IMR-90 (cell line): Measurements from ENCODE around the gene GKN2. TPM values are rescaled to one million over a fixed set of nuclear protein-coding genes. Genes with fewer than 3 reads are reported as not detected.

ENCODE experiments used
- ATAC-seq: fragments of 200-7000 bp; cut with Tn5 transposase; 2 replicates; pipeline ENCODE4 v1.9.1; 2020; ENCODE audit warnings: low read depth, mild to moderate bottlenecking, moderate library complexity
- BruUV-seq: library from RNA; stranded (reverse); fragments of 400-500 nt; replicated peaks from 2 replicates; lab custom pipeline; 2021; lab: Mats Ljungman, UMichigan
- CTCF ChIA-PET: fragments of 300-600 bp; formaldehyde crosslinking; extraction: SDS; loops from one replicate; lab custom pipeline; 2021; ENCODE audit warnings: antibody characterized with exemption; lab: Yijun Ruan, JAX
- POLR2A ChIA-PET: fragments of 300-600 bp; sonication (Branson Sonifier 250); formaldehyde crosslinking; loops from one replicate; lab custom pipeline; 2022; ENCODE audit warnings: antibody characterized with exemption; ENCODE audit not compliant: unreplicated experiment; lab: Charles Lee
- DNase-seq: peaks from one replicate; pipeline ENCODE4 v3.0.0; 2013
- H2AFZ ChIP-seq: replicated peaks from 2 replicates; pipeline ENCODE3; 2013; ENCODE audit warnings: low read length, mild to moderate bottlenecking; ENCODE audit not compliant: poor library complexity
- H2AK5ac ChIP-seq: 2 replicates; pipeline ENCODE4 v1.6.1; 2013; ENCODE audit warnings: low read depth, low read length, inconsistent platforms
- H2AK9ac ChIP-seq: replicated peaks from 2 replicates; pipeline ENCODE3; 2013; ENCODE audit warnings: mild to moderate bottlenecking, low read depth, low read length, moderate library complexity; ENCODE audit not compliant: poor library complexity
- H2BK120ac ChIP-seq: 2 replicates; pipeline ENCODE4 v1.6.1; 2013; ENCODE audit warnings: low read depth, low read length, inconsistent platforms
- H2BK15ac ChIP-seq: 3 replicates; pipeline ENCODE4 v1.6.1; 2013; ENCODE audit warnings: low read depth, low read length, inconsistent platforms
- H2BK20ac ChIP-seq: 2 replicates; pipeline ENCODE4 v1.6.1; 2013; ENCODE audit warnings: low read depth, mild to moderate bottlenecking, inconsistent platforms, low read length, moderate library complexity
- H2BK5ac ChIP-seq: 2 replicates; pipeline ENCODE4 v1.6.1; 2013; ENCODE audit warnings: mild to moderate bottlenecking, low read depth, low read length, inconsistent platforms; ENCODE audit not compliant: poor library complexity, severe bottlenecking
- H3K14ac ChIP-seq: replicated peaks from 2 replicates; pipeline ENCODE4 v1.6.1; 2013; ENCODE audit warnings: low read depth, low read length, inconsistent platforms
- H3K18ac ChIP-seq: 2 replicates; pipeline ENCODE4 v1.6.1; 2013; ENCODE audit warnings: low read depth, low read length, control low read depth
- H3K23ac ChIP-seq: 2 replicates; pipeline ENCODE4 v1.6.1; 2013; ENCODE audit warnings: low read depth, low read length, inconsistent platforms
- H3K27ac ChIP-seq: 2 replicates; pipeline ENCODE4 v1.5.1; 2013; ENCODE audit warnings: mild to moderate bottlenecking, control low read depth, low read length; ENCODE audit not compliant: insufficient read depth
- H3K27me3 ChIP-seq: 2 replicates; pipeline ENCODE4 v1.6.1; 2013; ENCODE audit warnings: low read length; ENCODE audit not compliant: control insufficient read depth, insufficient read depth
- H3K36me3 ChIP-seq: 2 replicates; pipeline ENCODE4 v1.6.1; 2013; ENCODE audit warnings: low read length, mixed read lengths; ENCODE audit not compliant: control insufficient read depth, insufficient read depth
- H3K4ac ChIP-seq: 2 replicates; pipeline ENCODE4 v1.6.1; 2013; ENCODE audit warnings: low read depth, low read length, inconsistent platforms
- H3K4me1 ChIP-seq: 2 replicates; pipeline ENCODE4 v1.6.1; 2013; ENCODE audit warnings: low read length, mixed read lengths; ENCODE audit not compliant: control insufficient read depth, insufficient read depth
- H3K4me2 ChIP-seq: 2 replicates; pipeline ENCODE4 v1.6.1; 2013; ENCODE audit warnings: low read depth, mild to moderate bottlenecking, control low read depth, low read length, moderate library complexity
- H3K4me3 ChIP-seq: 2 replicates; pipeline ENCODE4 v1.5.1; 2013; ENCODE audit warnings: low read depth, mild to moderate bottlenecking, control low read depth, low read length, moderate library complexity; ENCODE audit not compliant: insufficient read depth
- H3K56ac ChIP-seq: 2 replicates; pipeline ENCODE4 v1.6.1; 2013; ENCODE audit warnings: low read length, inconsistent platforms; ENCODE audit not compliant: insufficient read depth; ENCODE audit errors: extremely low read depth
- H3K79me1 ChIP-seq, 2 experiments: 2 replicates each; pipeline ENCODE4 v1.6.1; 2013; ENCODE audit warnings: low read length in 2 of 2, inconsistent platforms in 1 of 2, low read depth in 1 of 2
- H3K9ac ChIP-seq: 2 replicates; pipeline ENCODE4 v1.6.1; 2013; ENCODE audit warnings: low read depth, low read length, control low read depth
- H3K9me1 ChIP-seq: 2 replicates; pipeline ENCODE4 v1.6.1; 2013; ENCODE audit warnings: low read length, inconsistent platforms; ENCODE audit not compliant: insufficient read depth
- H3K9me3 ChIP-seq: 2 replicates; pipeline ENCODE4 v1.6.1; 2013; ENCODE audit warnings: low read length; ENCODE audit not compliant: control insufficient read depth, insufficient read depth
- H4K20me1 ChIP-seq: 2 replicates; pipeline ENCODE4 v1.6.1; 2013; ENCODE audit warnings: low read length, inconsistent platforms; ENCODE audit not compliant: insufficient read depth
- H4K5ac ChIP-seq: 2 replicates; pipeline ENCODE4 v1.6.1; 2013; ENCODE audit warnings: mild to moderate bottlenecking, low read depth, low read length, control low read depth
- H4K8ac ChIP-seq, 2 experiments: 2 replicates each; pipeline ENCODE4 v1.6.1; 2013; ENCODE audit warnings: low read depth in 2 of 2, low read length in 2 of 2, control low read depth in 1 of 2, inconsistent platforms in 1 of 2
- H4K91ac ChIP-seq: 2 replicates; pipeline ENCODE4 v1.6.1; 2013; ENCODE audit warnings: low read depth, low read length, inconsistent platforms; ENCODE audit not compliant: insufficient read depth
- RFX5 ChIP-seq: IDR thresholded peaks from 2 replicates; pipeline ENCODE4 v1.8.0; 2012; ENCODE audit warnings: low read depth, mild to moderate bottlenecking, low read length, moderate library complexity
- SMC3 ChIP-seq: fragments of 150-350 bp; IDR thresholded peaks from 2 replicates; pipeline ENCODE4 v1.6.1; 2016; ENCODE audit warnings: low read depth, mild to moderate bottlenecking, antibody characterized with exemption, low read length, moderate library complexity
- USF2 ChIP-seq: fragments of 150-350 bp; IDR thresholded peaks from 2 replicates; pipeline ENCODE4 v1.6.1; 2017; ENCODE audit warnings: mild to moderate bottlenecking, antibody characterized with exemption, low read length, low read depth
- WGBS, 2 experiments: methylation state at CpG; one replicate each; pipeline versions ENCODE4 v1.1.5 to v1.1.7; 2013; ENCODE audit warnings: missing lambda C conversion rate in 2 of 2; ENCODE audit not compliant: insufficient read length in 1 of 2; ENCODE audit errors: extremely low coverage in 2 of 2; 5-methylcytosine and 5-hydroxymethylcytosine counted together
- dilution Hi-C: fragments of 300-500 bp; cut with HindIII; formaldehyde crosslinking; loops from one replicate; pipeline ENCODE4 v1.14.3; 2018; ENCODE audit warnings: low sequenced_read_pairs; ENCODE audit not compliant: unreplicated experiment
- in situ Hi-C: fragments of 300-500 bp; cut with MboI; formaldehyde crosslinking; loops from 3 replicates; pipeline ENCODE4 v1.14.3; 2019; ENCODE audit warnings: low sequenced_read_pairs, inconsistent platforms, mixed read lengths
- intact Hi-C: fragments of 100-400 bp; cut with micrococcal nuclease; formaldehyde crosslinking; loops from 2 replicates; pipeline ENCODE4 v1.10.0; 2022
- polyA plus RNA-seq, 3 experiments: library from polyadenylated mRNA; depleted of rRNA; stranded (reverse); fragments of >200 nt; gene quantifications; 2 replicates each; pipeline ENCODE4 v1.2.3, GENCODE V29; 2012; ENCODE audit warnings: low replicate concordance in 1 of 3
- total RNA-seq: library from RNA; depleted of rRNA; stranded (reverse); fragments of >200 nt; gene quantifications from 2 replicates; pipeline ENCODE4 v1.2.3, GENCODE V29; 2012

The GKN2 gene
- total and polyA plus RNA-seq, 2 of the 4 experiments (the other 2 are of a cell fraction) = not detected

DNA sequence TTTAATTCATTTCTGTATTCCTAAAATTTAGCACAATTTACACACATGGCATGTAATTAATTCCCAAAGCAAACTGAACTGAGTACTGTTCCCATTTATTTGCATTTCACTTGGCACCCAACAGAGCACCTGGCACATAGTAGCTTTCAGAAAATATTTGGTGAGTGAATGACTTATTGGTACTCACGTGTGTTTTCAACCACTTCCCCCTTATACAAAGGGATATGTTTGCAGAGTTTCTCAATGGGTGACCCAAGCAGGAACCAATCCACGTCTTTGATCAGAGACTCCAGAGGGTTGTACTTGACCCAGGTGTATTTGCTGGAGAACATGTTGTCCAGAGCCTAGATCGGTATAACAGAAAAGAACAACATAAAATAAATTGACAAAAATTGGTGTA lies 6.6 kb downstream of the GKN2 start:
- Histone ChIP-seq H3K36me3 (no peaks in the 10 kb centered on the region), H4K91ac (no peak overlapping the region), H2BK120ac (no peak overlapping the region), H2BK15ac (no peak overlapping the region), H2AK5ac (no peak overlapping the region), H4K20me1 (no peaks in the 10 kb centered on the region), H3K79me1 (no peaks in the 10 kb centered on the region), H3K4me3 (no peak overlapping the region), H2AFZ (no peak overlapping the region), H3K4me1 (peaks cover 5% of the 10 kb centered on the region), H3K4ac (no peak overlapping the region), H3K18ac (no peak overlapping the region), H3K56ac (no peak overlapping the region), H3K27ac (no peak overlapping the region), H2BK20ac (no peak overlapping the region), H3K9me1 (no peaks in the 10 kb centered on the region), H3K27me3 (no peaks in the 10 kb centered on the region), H2BK5ac (no peak overlapping the region), H4K8ac (no peak overlapping the region), H4K5ac (no peak overlapping the region), H2AK9ac (no peak overlapping the region), H3K14ac (no peak overlapping the region), H3K9ac (no peak overlapping the region), H3K23ac (no peak overlapping the region), H3K4me2 (no peak overlapping the region), H3K9me3 (0 out of 2 replicates have a peak, but pooled peaks cover 2% of the 10 kb centered on the region)
- dilution Hi-C loops (no loop called here), in situ Hi-C loops (loop anchor here (5.0 kb wide), 1 partner anchor 361 kb away; no protein-coding TSS in a partner anchor), intact Hi-C loops (no loop called here)
- DNase-seq = no peak
- no peak for TF ChIP-seq USF2
- no peak for TF ChIP-seq RFX5
- no peak for TF ChIP-seq SMC3
- ATAC-seq = no peak
- BruUV-seq = no TSS peak
- WGBS, 2 experiments = no CpG with 5 or more reads among the region's 3 CpGs
- POLR2A ChIA-PET = no interaction called here
- CTCF ChIA-PET = no interaction called here
